Activated CD8-positive, alpha-beta memory T cell treated with anti-CD3 and anti-CD28 coated beads, Interleukin-2, amount 50 U/mL, for 4 hours (primary cell): Measurements from ENCODE around the gene RFX8.
"Not testable (repeated sequence)": the region's sequence is repeated elsewhere in the genome, so short reads cannot be mapped to it uniquely, and the experiment has no call there.

ENCODE experiments used
- DNase-seq: peaks from one replicate; pipeline ENCODE4 v3.0.0-alpha.2; 2020

Gene RFX8

DNA sequence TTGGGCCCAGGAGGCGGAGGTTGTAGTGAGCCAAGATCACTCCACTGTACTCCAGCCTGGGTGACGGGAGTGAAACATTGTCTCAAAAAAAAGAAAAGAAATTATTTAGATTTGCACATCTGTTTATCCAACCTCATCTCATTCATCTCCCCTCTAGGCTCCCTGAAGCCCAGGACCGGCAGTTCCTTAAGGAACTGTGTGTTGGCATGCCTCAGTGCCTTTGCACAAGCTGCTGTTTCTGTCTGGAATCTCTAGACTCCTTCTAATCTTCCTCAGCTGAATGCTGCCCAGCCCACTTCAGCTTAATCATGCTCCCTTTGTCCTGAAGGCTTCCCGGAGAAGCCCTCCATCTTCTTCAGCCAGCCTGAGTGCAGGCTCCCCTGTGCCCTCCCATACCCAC, 10.9 kb upstream of the RFX8 start:
- DNase-seq: no peak

DNA sequence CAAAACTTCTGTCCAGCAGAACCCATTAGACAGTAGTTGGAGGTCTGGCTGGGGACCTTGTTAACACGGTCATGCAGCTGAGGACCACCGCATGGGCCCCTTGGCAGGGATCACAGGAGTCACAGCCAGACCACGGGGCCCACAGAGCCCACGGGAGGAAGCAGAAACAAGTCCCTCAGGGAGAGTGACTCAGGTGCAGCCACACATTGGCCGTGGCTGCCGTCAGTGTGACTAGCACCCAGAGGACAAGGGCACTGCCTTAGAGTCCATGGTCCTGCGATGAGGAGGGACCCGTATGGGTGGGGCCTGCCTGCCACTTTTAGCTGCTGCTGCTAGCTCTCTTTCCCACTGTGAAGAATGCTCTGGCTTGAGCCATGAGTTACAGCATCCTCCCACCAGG, 5.9 kb upstream of the RFX8 start:
- DNase-seq: no peak

DNA sequence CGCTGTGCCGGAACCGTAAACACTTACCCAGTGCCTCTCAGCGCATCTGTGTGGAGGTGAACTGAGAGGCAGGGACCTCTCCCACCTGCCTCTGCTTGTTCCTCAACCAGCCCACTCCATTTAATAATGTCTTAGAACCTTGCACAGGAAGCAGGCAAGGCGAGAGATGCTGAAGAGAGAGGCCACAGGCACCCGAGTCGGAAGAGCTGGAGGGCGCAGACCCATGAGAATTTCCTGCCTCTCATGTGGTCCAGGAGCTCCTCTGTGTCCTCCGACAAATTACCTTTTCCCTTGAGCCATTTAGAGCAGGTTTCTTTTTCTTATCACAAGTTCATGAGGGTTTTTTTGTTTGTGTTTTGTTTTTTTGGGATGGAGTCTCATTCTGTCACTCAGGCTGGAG, 4.9 kb upstream of the RFX8 start:
- no peak for DNase-seq

DNA sequence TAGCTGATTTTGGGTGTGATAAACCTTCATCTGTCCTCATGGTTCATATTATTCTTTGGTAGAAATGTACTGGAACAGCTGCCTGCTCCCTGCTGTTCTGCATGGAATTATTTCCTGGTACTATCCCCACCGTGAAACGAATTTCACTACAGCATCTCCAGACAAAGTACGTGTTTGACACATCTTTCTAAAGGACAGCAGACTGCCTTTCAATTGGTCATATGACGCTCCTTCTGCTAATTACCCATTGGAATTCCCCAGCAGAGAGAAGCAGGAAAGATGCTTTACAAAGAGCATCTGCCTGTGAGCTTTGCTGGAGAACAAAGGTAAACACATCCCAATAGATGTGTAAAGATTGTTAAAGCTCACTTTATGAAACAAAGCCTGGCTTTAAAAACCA, 4.4 kb upstream of the RFX8 start:
- DNase-seq: no peak

DNA sequence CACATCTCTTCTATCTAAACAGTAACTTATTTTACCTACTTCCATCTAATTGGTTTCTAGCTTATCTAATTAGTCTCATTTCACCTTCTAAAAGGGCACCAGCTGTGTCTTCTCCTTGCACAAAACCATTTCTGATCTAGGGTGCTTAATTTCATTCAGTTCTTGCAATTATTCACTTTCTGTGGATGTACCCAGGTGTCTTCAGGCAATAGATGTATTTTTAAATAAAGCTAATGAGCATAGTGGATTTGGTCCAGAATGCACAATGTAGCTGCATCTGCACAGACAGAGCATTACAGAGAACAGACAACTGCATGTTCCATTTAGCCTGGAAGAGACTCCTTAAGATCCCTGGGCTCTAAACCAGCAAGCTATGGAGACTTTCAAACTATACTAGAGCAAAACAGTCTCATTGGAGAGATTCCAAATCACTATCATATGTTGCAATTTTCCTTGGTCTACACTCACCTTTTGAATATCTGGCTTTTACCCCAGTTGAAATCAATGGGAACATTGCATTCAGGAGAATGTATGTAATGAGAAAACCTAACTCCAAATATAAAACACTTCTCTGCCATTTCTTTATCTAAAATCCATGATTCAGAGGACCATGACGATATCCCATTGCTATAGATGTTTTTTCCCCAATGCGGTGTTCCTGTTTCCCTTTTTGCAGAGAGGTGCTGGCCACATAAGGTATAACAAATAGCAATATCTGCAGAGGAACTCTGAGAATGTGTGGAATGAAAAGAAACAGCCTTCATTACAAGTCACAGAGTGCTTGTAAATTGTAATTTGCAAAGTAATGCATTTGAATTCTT, 3.5 kb upstream of the RFX8 start:
- DNase-seq: no peak

DNA sequence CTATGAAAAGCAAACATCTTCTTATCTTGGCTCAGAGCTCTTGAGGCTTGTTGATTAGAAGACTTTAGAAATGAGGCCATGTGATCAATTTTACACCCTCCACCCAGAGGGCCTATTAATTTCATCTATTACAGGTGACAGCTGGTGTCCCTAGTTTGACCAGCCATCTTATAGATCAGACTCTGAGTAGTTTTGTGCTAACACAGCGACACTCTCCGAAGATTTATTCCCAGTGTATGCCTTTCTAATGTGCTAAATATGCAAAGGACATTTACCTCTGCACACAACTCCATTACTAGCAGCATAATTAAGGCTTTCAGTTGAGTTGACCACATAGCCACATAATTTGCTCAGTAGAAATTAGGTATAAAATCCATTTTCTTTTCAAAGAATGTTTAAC, 2.6 kb upstream of the RFX8 start:
- no peak for DNase-seq

DNA sequence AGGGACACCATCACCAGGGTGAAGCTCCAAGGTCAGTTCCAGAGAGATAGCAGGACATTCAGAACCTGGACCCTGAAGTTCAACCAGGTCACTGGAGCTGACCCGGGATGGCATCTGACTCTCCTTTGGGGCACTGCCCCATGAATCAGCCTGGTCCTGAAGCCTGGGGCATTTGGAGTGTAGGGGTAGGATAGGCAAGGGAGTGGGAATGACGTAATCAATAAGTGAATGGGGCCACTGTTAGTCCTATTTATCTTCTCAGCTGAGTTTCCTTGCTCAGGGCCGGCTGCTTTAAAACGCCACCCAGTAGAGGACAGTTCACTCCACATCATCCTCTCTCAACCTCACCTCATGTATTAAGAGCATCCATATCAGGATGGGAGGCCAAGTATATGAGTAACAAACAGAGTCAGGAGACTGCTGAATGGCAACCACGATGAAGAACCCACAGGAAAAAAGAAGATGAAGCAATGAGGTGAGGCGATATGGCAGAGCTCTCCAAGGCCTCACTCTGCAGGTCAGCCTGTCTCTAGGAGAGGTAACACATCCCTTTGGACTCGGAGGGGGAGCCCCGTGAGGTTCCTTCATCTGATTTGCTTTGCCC, 1.8 kb upstream of the RFX8 start:
- DNase-seq: no peak

DNA sequence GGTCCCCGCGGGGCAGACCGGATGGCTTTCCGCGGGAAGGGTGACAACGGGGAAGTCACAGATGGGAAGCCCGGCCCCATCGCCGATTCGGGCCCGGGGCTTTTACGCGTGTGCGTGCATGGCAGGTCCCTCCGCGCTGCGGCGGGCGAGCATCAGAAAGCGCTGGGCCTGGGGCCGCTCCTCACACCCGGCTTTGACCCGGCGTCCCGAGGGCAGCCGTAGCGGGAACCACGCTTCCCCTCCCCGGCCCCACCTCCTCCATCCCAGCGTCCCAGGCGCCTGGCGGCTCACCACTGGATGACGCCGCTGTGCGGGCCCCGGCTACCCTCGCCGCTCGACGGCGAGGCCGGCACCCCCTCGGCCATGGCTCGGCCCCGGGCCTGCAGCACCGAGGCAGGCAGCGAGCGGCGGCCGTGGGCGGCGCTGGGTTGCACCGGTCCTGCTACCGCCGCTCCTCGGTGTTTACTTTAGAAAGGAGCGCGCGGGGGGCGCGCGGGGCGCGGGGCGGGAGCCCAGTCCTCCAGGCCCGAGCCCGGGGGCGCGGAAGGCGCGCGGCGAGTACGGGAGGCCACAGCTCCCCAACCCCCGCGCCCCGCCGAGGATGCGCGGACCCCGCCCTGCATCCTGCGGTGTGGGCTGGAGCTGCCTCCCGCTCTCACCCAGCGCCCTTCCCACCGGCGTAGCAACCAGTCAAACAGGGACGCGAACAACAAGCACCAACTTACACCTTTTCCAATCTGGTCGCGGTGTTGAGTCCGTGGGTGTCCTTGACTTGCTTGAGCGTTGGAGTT, 806 bp downstream of the RFX8 start:
- peak; percentile 25 for DNase-seq

DNA sequence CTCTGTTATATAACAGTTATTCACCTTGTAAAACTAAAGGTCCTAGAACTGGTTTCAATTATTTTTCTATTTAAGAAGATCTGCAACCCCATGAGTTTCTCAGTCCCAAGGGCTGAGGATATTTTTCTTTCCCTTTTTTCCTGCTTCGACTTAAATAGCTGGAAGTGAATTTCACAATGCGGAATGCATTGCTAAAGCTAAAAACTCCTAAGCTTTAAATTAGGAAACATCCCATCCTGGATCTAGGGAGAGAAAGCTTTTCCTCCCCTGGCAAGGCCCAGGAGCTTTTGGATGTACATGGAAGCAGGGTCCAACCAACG, 1.4 kb downstream of the RFX8 start:
- no peak for DNase-seq

DNA sequence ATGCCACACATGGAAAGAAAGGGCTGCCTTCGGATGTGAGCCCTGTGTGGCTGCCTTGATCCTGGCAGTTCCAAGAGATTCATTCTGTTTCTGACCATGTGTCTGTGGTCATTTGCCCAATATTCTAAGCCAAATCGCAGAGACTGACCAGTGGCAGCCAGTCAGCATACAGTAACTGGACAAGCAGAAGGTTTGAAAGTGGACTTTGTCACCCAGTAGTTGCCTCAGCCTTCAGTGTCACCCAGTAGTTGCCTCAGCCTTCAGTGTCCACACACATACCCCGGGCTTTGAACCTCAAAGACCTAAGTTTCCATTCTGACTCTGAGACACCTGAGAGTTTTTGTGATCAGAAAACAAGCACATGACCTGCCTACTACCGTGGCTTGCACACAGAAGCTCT, 5.0 kb downstream of the RFX8 start:
- DNase-seq: no peak

DNA sequence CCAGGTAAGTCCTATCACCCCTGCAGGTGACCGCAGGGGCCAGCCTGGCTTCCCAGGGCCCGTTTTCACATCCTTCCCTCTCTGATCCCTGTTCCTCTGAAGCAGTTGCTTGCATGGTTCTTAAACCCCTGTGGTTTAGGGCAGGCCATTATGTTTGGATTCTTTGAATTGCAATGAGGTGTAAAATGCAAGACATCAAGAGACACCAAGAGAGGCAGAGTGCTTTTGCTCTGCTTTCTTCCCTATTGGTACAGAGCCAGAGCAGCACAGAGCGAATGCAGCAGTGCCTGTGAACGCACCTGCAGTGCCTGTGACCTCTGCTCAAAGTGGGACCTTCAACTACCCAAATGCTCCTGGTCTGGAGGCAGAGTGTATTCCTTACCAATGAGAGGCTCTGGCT, 7.6 kb downstream of the RFX8 start:
- DNase-seq: no peak

DNA sequence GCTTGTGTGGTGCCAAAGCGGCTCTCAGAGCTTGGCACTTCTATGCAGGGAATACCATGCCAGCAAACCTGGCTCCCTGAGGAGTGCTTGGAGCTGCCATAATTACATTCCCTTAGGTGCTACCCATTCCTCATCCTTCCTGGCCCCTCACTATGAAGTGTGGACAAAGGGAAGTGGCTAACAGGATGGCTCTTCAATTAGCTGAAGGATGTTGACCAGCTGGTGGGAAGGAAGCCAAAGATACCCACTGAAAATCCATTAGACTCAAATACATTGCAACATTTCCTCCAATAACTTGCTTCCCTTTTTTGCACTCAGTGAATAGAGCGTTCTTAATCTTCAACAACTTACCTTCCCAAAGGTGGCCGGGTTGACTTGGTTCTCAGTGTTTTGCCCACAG, 8.5 kb downstream of the RFX8 start:
- DNase-seq: no peak

DNA sequence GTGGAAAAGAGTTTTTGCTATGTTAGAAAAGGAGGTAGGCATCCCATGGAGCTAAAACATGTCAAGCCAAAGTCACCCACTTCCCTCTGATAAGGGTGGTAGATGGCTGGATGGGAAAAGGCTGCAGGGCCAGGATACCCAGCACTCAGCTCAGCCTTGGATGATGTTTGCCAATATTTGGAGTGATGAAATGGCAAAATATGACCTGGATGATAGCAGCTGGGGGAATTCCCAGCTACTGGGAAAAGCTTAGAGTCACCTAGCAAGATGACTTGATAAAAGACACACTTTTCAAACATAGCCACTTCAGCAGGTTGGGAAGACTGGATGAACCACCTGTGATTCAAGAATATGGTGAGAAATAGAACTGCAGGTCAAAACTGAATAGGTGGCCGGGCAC, 10.1 kb downstream of the RFX8 start:
- no peak for DNase-seq

DNA sequence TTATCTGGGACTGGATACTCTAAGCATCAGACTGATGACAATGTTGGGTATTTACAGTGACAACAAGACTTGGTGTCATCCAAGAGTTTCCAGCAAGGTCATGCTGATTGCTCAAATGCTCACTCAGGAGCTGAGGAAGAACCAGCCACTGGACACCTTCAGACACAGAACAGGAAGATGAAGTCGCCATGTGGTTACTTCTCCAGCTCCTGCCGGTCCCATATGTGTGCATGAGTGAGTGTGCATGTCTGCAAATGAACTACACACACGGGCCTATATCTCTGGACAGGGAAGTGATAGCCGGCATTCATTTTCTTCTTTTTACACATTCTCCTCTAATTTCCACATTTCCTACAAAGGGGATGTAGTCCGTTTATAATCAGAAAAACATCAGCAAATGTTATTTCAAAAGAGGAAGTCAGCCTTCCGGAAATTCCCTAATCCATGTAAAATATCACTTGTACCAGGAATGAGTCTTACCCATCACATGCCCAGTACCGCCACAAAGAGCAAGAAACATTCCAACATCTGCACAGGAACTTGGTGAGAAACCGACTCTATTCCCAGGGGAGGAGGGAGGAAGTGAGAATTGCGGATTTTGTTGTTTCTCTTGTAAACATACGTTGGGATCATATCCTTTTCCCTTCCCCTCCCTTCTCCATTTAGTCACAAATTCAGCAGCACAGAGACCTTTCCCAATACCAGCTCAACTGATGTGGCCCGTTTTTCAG, 10.8 kb downstream of the RFX8 start:
- no peak for DNase-seq

DNA sequence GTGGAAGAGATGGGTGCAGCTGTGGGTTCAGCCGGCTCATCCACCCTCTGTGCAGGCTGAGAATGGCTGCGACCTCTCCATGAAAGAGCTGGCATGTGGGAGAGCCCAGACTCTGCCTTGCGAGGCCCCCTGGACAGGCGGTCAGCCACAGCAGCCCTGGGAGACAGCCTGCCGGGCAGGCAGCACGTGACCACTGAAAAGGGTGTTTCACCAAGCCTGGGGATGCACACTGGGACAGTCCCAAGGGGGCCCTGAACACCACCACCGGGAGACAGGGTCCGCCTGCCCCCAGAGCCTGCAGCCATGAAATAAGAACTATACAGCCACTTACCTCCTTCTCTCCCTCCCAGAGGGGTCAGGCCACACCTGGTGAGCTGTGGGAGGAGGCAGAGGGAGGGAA, 11.5 kb downstream of the RFX8 start:
- no peak for DNase-seq

DNA sequence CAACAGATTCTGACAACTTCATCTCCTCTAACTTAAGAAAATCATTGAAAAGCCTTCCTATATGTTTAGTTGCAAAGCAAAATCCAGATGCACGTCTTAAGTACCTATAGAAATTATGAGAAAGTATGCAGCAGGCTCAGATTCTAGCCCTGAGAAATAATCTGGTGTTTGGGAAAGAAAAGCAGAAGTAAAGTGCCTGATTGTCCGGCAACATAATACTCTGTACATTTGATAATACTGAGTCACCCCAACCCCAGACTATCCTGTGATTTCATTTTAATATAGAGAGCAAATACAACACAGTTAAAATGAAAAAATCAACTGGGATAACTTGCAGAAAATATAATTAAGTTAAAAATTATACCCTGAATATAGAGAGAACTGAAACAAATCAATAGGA, 13.5 kb downstream of the RFX8 start:
- DNase-seq: no peak

DNA sequence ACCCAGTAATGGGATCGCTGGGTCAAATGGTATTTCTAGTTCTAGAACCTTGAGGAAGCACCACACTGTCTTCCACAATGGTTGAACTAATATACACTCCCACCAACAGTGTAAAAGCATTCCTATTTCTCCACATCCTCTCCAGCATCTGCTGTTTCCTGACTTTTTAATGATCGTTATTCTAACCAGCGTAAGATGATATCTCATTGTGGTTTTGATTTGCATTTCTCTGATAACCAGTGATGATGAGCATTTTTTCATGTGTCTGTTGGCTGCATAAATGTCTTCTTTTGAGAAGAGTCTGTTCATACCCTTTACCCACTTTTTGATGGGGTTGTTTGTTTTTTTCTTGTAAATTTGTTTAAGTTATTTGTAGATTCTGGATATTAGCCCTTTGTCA, 20.5 kb downstream of the RFX8 start:
- DNase-seq: not testable (repeated sequence)

DNA sequence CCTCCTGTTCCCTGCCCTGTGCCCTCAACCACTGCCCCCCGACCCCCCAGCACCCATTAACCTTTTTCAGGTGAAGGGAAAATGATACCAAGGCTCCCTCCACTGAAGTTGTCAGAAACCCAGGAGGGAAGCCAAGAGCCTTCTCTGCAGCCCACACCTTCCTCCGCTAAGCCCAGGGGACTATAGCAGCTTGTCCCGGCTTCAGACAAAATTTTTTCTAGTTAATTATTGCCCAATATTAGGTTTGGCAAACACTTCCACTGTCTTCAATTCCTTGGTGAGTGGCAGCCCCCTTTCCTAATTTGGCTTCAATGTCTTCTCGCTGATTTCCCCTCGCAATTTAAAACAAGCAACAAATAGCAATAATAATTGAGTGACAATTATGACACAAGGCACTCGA, 23.9 kb downstream of the RFX8 start:
- DNase-seq: no peak

DNA sequence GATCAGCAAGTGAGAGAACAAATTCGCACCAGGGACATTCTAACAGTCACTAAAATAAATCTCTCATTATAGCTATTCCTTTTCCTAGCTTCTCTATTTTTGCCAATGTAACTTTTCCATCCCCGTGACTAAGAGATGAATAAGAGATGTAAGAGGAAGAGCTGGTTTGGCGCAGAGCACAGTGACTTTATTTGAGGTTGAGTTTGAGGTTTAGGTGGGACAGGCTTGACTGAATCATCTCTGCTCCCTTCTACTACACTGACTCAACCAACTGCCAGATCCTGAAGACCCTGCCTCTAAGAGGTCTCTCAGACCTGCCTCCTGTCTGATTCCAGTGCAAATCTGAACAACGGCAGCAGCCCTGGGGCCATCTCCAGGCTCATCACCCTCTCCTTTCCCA, 28.0 kb downstream of the RFX8 start:
- no peak for DNase-seq

DNA sequence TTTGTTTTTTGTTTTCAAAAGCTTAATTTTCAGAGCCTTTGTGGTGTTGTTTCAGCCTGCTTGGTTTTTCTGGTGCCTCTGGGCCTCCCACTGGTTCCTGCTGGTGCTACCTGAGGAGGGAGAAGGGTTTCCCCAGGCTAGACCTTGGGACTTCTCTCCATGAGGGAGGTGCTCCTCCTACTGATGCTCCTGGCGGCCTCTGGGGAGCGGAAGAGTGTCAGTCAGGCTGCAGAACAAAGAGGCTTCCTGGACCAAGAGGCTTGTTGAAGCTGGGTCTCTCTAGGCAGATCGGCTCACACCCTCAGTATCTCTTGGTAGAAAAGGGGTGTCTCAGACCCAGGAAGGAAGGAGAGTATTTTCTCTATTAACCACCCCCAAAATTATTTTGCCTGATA, 32.2 kb downstream of the RFX8 start:
- no peak for DNase-seq

DNA sequence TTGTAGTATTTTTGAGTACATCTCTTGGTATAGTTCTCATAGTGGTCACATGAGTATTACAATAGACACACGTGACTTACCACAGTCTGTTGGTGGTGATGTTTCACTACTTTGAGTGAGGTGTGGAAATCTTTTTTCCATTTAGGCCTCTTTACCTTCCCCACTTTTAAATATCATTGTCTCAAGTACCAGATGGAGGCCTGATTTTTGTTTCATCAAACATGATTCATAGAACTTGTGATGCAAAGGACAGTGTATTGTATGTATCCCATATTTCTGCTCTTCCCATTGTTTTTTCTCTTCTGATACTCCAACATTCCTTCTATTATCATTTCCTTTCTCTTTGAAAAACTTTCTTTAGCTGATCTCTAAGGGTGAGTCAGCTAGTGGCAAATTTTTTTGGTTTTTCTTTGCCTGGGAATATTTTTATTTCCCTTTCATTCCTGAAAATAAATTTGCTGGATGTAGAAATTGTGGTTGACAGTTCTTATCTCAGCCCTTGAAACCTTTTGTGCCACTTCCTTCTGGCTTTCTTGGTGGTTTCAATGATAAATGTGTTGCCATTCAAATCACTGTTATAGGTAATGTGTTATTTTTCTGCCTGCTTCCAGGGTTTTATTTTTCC, 32.8 kb downstream of the RFX8 start:
- DNase-seq: no peak

DNA sequence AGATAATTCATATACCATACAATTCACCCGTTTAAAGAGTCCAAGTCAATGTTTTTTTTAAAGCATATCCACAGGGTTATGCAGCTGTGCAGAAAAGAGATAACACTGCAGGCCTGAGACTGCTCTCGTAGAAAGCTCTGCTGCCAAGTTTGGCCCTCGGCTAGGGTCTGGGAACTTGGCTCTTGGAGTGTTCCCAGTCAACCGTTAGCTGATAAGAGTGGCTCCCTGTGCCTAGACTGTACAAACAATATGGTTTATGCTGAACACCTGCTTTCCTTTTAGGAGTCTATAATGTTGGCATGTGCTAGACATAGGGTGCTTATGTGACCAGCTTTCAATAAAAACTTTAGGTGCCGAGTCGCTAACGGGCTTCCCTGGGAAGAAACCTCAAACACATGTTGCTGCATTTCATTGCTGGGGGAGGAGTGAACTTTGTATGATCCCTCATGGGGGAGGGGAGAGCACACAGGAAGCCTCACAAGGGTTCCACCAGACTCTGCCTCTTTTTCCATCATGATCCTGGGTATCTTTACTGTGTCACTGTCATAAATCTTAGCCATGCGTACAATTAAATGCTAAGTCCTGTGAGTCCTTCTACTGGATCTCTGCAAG, 34.7 kb downstream of the RFX8 start:
- DNase-seq: no peak

DNA sequence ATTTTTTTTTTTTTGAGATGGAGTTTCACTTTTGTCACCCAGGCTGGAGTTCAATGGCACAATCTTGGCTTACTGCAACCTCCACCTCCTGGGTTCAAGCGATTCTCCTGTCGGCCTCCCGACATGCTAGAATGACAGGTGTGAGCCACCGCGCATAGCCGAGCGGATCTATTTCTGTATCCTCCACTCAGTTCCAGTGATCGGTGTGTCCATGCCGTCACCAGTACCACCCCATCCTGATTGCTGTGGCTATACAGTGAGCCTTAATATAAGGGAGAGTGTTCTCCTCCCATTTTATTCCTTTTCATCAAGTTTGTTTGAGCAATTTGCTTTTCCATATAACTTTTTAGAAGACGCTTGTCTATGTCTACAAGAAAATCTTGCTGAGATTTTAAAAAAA, 35.2 kb downstream of the RFX8 start:
- no peak for DNase-seq
